GM12878 (cell line): ENCODE measurements around the gene CNN1. TPM values are rescaled to one million over a fixed set of nuclear protein-coding genes. Genes with fewer than 3 reads are reported as not detected.

ENCODE experiments used
- BHLHE40 ChIP-seq, 2 experiments: fragments of 450-650 bp in 1 of 2; IDR thresholded peaks; 2 replicates each; pipeline ENCODE4 v1.6.1; 2011 to 2017; ENCODE audit warnings: low read depth in 2 of 2, borderline replicate concordance in 1 of 2, improper control_type of control experiment in 1 of 2, low read length in 1 of 2, mild to moderate bottlenecking in 1 of 2
- CBFB ChIP-seq: IDR thresholded peaks from 2 replicates; pipeline ENCODE4 v1.6.1; 2016; ENCODE audit warnings: antibody characterized with exemption, low read depth
- CBX3 ChIP-seq: fragments of 200-600 bp; sonication (generic); IDR thresholded peaks from 2 replicates; pipeline ENCODE4 v1.6.1; 2016; ENCODE audit warnings: low read depth, borderline replicate concordance
- CREM ChIP-seq: IDR thresholded peaks from 2 replicates; pipeline ENCODE4 v1.6.1; 2014; ENCODE audit warnings: antibody characterized with exemption, low read depth
- ESRRA ChIP-seq: IDR thresholded peaks from 2 replicates; pipeline ENCODE4 v1.6.1; 2012; ENCODE audit warnings: mild to moderate bottlenecking, low read length, improper control_type of control experiment
- GATAD2B ChIP-seq: fragments of 450-650 bp; conservative IDR thresholded peaks from 2 replicates; pipeline ENCODE4 v1.6.1; 2017; ENCODE audit warnings: low read depth, mild to moderate bottlenecking, moderate library complexity
- HDGF ChIP-seq: fragments of 450-650 bp; IDR thresholded peaks from 2 replicates; pipeline ENCODE4 v1.6.1; 2016; ENCODE audit warnings: antibody characterized with exemption
- IKZF1 ChIP-seq: fragments of 450-650 bp; conservative IDR thresholded peaks from 2 replicates; pipeline ENCODE4 v1.6.1; 2017; ENCODE audit warnings: antibody characterized with exemption, mild to moderate bottlenecking
- IKZF2 ChIP-seq, 2 experiments: fragments of 450-650 bp; IDR thresholded peaks; 2 replicates each; pipeline ENCODE4 v1.6.1; 2017; ENCODE audit warnings: mild to moderate bottlenecking in 2 of 2, moderate library complexity in 2 of 2
- LARP7 ChIP-seq: fragments of 450-650 bp; IDR thresholded peaks from 2 replicates; pipeline ENCODE4 v1.6.1; 2017; ENCODE audit warnings: mild to moderate bottlenecking
- MTA2 ChIP-seq: fragments of 450-650 bp; IDR thresholded peaks from 2 replicates; pipeline ENCODE4 v1.6.1; 2016; ENCODE audit warnings: low read depth, mild to moderate bottlenecking, moderate library complexity
- NBN ChIP-seq: fragments of 450-650 bp; IDR thresholded peaks from 2 replicates; pipeline ENCODE4 v1.6.1; 2016
- NR2C1 ChIP-seq: fragments of 450-650 bp; IDR thresholded peaks from 2 replicates; pipeline ENCODE4 v1.6.1; 2017; ENCODE audit warnings: antibody characterized with exemption, mild to moderate bottlenecking, moderate library complexity
- NR2C2 ChIP-seq: IDR thresholded peaks from 2 replicates; pipeline ENCODE4 v1.6.1; 2011; ENCODE audit warnings: borderline replicate concordance, low read depth; ENCODE audit not compliant: control insufficient read depth, insufficient read length
- NR2F1 ChIP-seq: fragments of 450-650 bp; conservative IDR thresholded peaks from 2 replicates; pipeline ENCODE4 v1.6.1; 2017; ENCODE audit warnings: mild to moderate bottlenecking
- PAX8 ChIP-seq: fragments of 450-650 bp; IDR thresholded peaks from 2 replicates; pipeline ENCODE4 v1.6.1; 2017; ENCODE audit warnings: mild to moderate bottlenecking, moderate library complexity
- RB1 ChIP-seq: fragments of 450-650 bp; formaldehyde crosslinking; IDR thresholded peaks from 2 replicates; pipeline ENCODE4 v1.6.1; 2017; ENCODE audit warnings: mild to moderate bottlenecking, borderline replicate concordance
- SIN3A ChIP-seq: IDR thresholded peaks from 2 replicates; pipeline ENCODE4 v1.6.1; 2012; ENCODE audit warnings: low read depth, low read length, improper control_type of control experiment
- SMARCA5 ChIP-seq: fragments of 450-650 bp; IDR thresholded peaks from 2 replicates; pipeline ENCODE4 v1.6.1; 2017; ENCODE audit warnings: mild to moderate bottlenecking
- SREBF2 ChIP-seq: IDR thresholded peaks from 2 replicates; pipeline ENCODE4 v1.6.1; 2012; ENCODE audit warnings: mild to moderate bottlenecking, low read length
- SUPT20H ChIP-seq: IDR thresholded peaks from 2 replicates; pipeline ENCODE4 v1.6.1; 2011; ENCODE audit warnings: low read depth, mild to moderate bottlenecking, low read length, moderate library complexity, borderline replicate concordance; ENCODE audit not compliant: control insufficient read depth
- TBL1XR1 ChIP-seq: IDR thresholded peaks from 2 replicates; pipeline ENCODE4 v1.6.1; 2012; ENCODE audit warnings: low read depth, low read length, improper control_type of control experiment
- USF2 ChIP-seq: IDR thresholded peaks from 2 replicates; pipeline ENCODE4 v1.6.1; 2011; ENCODE audit warnings: low read depth, low read length, improper control_type of control experiment, borderline replicate concordance
- ZNF217 ChIP-seq: fragments of 450-650 bp; IDR thresholded peaks from 2 replicates; pipeline ENCODE4 v1.6.1; 2017; ENCODE audit warnings: antibody characterized with exemption, mild to moderate bottlenecking
- polyA plus RNA-seq, 11 experiments: library from polyadenylated mRNA; depleted of rRNA in 4 of 11; unstranded in 6 of 11; stranded (reverse) in 5 of 11; fragments of >200 nt; fragmentation: Nextera tagmentation in 4 of 11; fragmentation: Illumina TruSeq in 1 of 11; extraction: Ambion mirVana in 4 of 11; extraction: Trizol in 1 of 11; gene quantifications; 1 replicate in 1 of 11; 2 replicates in 10 of 11; pipeline versions ENCODE4 v1.2.1 to v1.2.3, GENCODE V29; 2011 to 2016; ENCODE audit warnings: inconsistent platforms in 2 of 11, missing spikeins in 2 of 11, low read depth in 1 of 11
- total RNA-seq, 4 experiments: library from RNA; depleted of rRNA in 3 of 4; stranded (reverse); fragments of >200 nt in 3 of 4; fragmentation: Illumina TruSeq in 1 of 4; extraction: Trizol in 1 of 4; gene quantifications; 2 replicates each; pipeline versions ENCODE4 v1.2.1 to v1.2.3, GENCODE V29; 2013 to 2021
- TF ChIP-seq, protein P1 (sequence below): fragments of 450-650 bp; conservative IDR thresholded peaks from 2 replicates; pipeline ENCODE4 v1.6.1; 2017; ENCODE audit warnings: mild to moderate bottlenecking, moderate library complexity
- TF ChIP-seq, protein P2 (sequence below): fragments of 450-650 bp; IDR thresholded peaks from 2 replicates; pipeline ENCODE4 v1.6.1; 2017; ENCODE audit warnings: mild to moderate bottlenecking, moderate library complexity

CNN1 gene
- total and polyA plus RNA-seq, 10 of the 15 experiments (the other 5 are each of a cell fraction or from before 2014, with no cell fraction given): 0.03 to 0.58 (median 0.22) TPM; not detected in 1

DNA sequence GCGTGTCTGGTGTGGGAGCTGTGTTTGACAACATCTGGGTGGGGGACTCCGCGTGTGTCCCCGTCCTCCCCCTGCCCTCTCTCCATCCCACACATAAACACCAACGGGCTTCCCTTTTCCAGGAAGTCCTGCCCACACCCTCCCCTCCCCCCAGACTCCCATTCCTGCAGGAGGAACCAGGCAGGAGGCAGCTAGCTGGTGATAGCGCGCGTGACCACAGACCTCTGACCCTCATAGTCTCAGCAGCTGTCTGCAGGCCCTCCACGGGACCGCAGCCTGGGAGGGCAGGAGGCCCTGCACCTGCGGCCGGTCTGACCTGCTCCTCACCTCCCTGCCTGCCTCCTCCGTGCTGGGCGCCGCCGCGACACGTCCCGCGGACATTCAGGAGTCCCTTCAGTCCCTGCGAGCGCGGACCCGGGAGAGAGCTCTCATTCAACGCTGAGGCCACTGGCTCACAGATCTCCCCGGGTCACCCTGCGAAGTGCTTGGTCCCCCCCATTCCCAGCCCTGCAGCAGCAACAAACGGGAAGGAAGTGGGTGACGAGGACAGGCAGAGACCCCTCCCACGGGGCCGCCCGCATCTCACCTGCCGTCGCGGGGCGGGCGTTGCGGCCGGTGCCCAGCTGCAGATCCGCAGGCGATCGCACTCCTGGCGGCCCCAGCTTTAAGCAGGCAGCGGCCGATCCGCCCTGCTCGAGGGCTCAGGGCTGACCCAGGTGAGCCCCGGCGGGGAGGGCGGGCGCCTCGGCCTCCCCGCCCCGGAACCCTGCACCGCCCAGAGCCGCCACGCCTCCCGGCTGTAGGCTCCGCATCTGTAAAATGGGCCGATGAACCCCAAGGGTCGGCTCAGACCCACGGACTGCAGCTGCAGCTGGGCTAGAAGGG lies 39.8 kb downstream of the CNN1 start (continued):
- TF ChIP-seq USF2 (no peak), SMARCA5 (peak; percentile 89), PAX8 (no peak), HDGF (no peak), SIN3A (no peak), NR2F1 (peak; percentile 92), MTA2 (peak; percentile 21; the same call in 1 of the 2 replicates), SREBF2 (no peak), LARP7 (peak; percentile 69), NR2C1 (0 out of 2 replicates have a peak, but pooled peaks have one; percentile 33), NBN (no peak), SUPT20H (no peak), IKZF2 (IDR thresholded peaks at IDR 0.05) (peak; percentile 40 to 61; a peak in 3 of 4 replicates), ZNF217 (peak; percentile 77), RB1 (no peak), TBL1XR1 (no peak), CBX3 (no peak), CREM (0 out of 2 replicates have a peak, but pooled peaks have one; percentile 3), GATAD2B (peak; percentile 41), NR2C2 (peak; percentile 3), BHLHE40 (IDR thresholded peaks at IDR 0.05; ENCODE audit: borderline replicate concordance in 1 of 2, low read depth in 2 of 2, low read length in 1 of 2) (peak in 1 of 2 experiments; percentile 61; a peak in 2 of 4 replicates), CBFB (no peak), ESRRA (no peak), IKZF1 (peak; percentile 73)
- TF ChIP-seq, protein P1, sequence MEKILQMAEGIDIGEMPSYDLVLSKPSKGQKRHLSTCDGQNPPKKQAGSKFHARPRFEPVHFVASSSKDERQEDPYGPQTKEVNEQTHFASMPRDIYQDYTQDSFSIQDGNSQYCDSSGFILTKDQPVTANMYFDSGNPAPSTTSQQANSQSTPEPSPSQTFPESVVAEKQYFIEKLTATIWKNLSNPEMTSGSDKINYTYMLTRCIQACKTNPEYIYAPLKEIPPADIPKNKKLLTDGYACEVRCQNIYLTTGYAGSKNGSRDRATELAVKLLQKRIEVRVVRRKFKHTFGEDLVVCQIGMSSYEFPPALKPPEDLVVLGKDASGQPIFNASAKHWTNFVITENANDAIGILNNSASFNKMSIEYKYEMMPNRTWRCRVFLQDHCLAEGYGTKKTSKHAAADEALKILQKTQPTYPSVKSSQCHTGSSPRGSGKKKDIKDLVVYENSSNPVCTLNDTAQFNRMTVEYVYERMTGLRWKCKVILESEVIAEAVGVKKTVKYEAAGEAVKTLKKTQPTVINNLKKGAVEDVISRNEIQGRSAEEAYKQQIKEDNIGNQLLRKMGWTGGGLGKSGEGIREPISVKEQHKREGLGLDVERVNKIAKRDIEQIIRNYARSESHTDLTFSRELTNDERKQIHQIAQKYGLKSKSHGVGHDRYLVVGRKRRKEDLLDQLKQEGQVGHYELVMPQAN: no peak
- TF ChIP-seq, protein P2, sequence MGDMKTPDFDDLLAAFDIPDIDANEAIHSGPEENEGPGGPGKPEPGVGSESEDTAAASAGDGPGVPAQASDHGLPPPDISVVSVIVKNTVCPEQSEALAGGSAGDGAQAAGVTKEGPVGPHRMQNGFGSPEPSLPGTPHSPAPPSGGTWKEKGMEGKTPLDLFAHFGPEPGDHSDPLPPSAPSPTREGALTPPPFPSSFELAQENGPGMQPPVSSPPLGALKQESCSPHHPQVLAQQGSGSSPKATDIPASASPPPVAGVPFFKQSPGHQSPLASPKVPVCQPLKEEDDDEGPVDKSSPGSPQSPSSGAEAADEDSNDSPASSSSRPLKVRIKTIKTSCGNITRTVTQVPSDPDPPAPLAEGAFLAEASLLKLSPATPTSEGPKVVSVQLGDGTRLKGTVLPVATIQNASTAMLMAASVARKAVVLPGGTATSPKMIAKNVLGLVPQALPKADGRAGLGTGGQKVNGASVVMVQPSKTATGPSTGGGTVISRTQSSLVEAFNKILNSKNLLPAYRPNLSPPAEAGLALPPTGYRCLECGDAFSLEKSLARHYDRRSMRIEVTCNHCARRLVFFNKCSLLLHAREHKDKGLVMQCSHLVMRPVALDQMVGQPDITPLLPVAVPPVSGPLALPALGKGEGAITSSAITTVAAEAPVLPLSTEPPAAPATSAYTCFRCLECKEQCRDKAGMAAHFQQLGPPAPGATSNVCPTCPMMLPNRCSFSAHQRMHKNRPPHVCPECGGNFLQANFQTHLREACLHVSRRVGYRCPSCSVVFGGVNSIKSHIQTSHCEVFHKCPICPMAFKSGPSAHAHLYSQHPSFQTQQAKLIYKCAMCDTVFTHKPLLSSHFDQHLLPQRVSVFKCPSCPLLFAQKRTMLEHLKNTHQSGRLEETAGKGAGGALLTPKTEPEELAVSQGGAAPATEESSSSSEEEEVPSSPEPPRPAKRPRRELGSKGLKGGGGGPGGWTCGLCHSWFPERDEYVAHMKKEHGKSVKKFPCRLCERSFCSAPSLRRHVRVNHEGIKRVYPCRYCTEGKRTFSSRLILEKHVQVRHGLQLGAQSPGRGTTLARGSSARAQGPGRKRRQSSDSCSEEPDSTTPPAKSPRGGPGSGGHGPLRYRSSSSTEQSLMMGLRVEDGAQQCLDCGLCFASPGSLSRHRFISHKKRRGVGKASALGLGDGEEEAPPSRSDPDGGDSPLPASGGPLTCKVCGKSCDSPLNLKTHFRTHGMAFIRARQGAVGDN: no peak; the same call in 1 of the 2 replicates
